ENCODE results near the gene KCNQ2.
A peak's percentile ranks its signal among the peaks of the same experiment; 100 is the strongest.

KCNQ2 gene

GRCh38 chr20:63449796-63450730 lies 22.4 kb downstream of the KCNQ2 start:
- DNase-seq, result no peak

- no peak for DNase-seq
Measured at GRCh38 chr20:63449025-63449424, 23.4 kb downstream of the KCNQ2 start.

GRCh38 chr20:63448031-63448430 lies 24.4 kb downstream of the KCNQ2 start:
- DNase-seq, result no peak

GRCh38 chr20:63447320-63447719 lies 25.1 kb downstream of the KCNQ2 start:
- no peak for DNase-seq

- DNase-seq, result no peak
Measured at GRCh38 chr20:63446216-63447024, 26.0 kb downstream of the KCNQ2 start.

GRCh38 chr20:63445075-63445734 lies 27.2 kb downstream of the KCNQ2 start:
- no peak for DNase-seq

- DNase-seq, result no peak
Measured at GRCh38 chr20:63444548-63444947, 27.9 kb downstream of the KCNQ2 start.

GRCh38 chr20:63443606-63444395 lies 28.7 kb downstream of the KCNQ2 start:
- no peak for DNase-seq

- DNase-seq, result peak; percentile 30
Measured at GRCh38 chr20:63442100-63442493, 30.4 kb downstream of the KCNQ2 start.

- DNase-seq, result no peak
Measured at GRCh38 chr20:63441136-63442099, 31.0 kb downstream of the KCNQ2 start.

- no peak for DNase-seq
Measured at GRCh38 chr20:63440366-63440955, 32.0 kb downstream of the KCNQ2 start.

GRCh38 chr20:63439866-63440265 lies 32.6 kb downstream of the KCNQ2 start:
- no peak for DNase-seq

GRCh38 chr20:63438121-63438520 lies 34.3 kb downstream of the KCNQ2 start:
- no peak for DNase-seq

GRCh38 chr20:63435552-63435951 lies 36.9 kb downstream of the KCNQ2 start:
- DNase-seq, result no peak

- peak; percentile 71 for DNase-seq
Measured at GRCh38 chr20:63434599-63435378, 37.7 kb downstream of the KCNQ2 start.

GRCh38 chr20:63433756-63434531 lies 38.5 kb downstream of the KCNQ2 start:
- no peak for DNase-seq

GRCh38 chr20:63433351-63433750 lies 39.1 kb downstream of the KCNQ2 start:
- DNase-seq, result no peak

GRCh38 chr20:63432577-63433325 lies 39.7 kb downstream of the KCNQ2 start:
- DNase-seq, result peak; percentile 26

Data from NCI-H345 (cell line).